HG02571 (cell line): ENCODE measurements around the gene TRAPPC5.

ENCODE experiments used
- ATAC-seq: cut with Tn5 transposase; IDR thresholded peaks from one replicate; pipeline ENCODE4 v1.9.1; 2021; ENCODE audit warnings: mild to moderate bottlenecking, moderate library complexity; ENCODE audit not compliant: unreplicated experiment

The TRAPPC5 gene

GRCh38 chr19:7729831-7730285, 49.2 kb downstream of the TRAPPC5 start:
- ATAC-seq: no peak

- no peak for ATAC-seq
Measured at GRCh38 chr19:7730286-7731217, 49.9 kb downstream of the TRAPPC5 start.

GRCh38 chr19:7731218-7731595, 50.6 kb downstream of the TRAPPC5 start:
- ATAC-seq: no peak

GRCh38 chr19:7731615-7732014, 51.0 kb downstream of the TRAPPC5 start:
- no peak for ATAC-seq

- no peak for ATAC-seq
Measured at GRCh38 chr19:7732045-7732444, 51.4 kb downstream of the TRAPPC5 start, which contains the start of gene CLEC4G. Gene CLEC4G (minus strand): TSS chr19:7732110. CDS start chr19:7732102, 8 bp downstream.

- no peak for ATAC-seq
Measured at GRCh38 chr19:7733376-7733775, 52.7 kb downstream of the TRAPPC5 start.

GRCh38 chr19:7734220-7735203, 53.9 kb downstream of the TRAPPC5 start:
- ATAC-seq: no peak

GRCh38 chr19:7736148-7736547, 55.5 kb downstream of the TRAPPC5 start:
- ATAC-seq: no peak

- no peak for ATAC-seq
Measured at GRCh38 chr19:7737215-7737614, 56.6 kb downstream of the TRAPPC5 start.
